Measurements from ENCODE around the gene ZNF710.
"Not testable (repeated sequence)": the region's sequence is repeated elsewhere in the genome, so short reads cannot be mapped to it uniquely, and the experiment has no call there.

The ZNF710 gene

GRCh38 chr15:90108038-90108437, 106.9 kb downstream of the ZNF710 start:
- not testable (repeated sequence) for DNase-seq

DNA sequence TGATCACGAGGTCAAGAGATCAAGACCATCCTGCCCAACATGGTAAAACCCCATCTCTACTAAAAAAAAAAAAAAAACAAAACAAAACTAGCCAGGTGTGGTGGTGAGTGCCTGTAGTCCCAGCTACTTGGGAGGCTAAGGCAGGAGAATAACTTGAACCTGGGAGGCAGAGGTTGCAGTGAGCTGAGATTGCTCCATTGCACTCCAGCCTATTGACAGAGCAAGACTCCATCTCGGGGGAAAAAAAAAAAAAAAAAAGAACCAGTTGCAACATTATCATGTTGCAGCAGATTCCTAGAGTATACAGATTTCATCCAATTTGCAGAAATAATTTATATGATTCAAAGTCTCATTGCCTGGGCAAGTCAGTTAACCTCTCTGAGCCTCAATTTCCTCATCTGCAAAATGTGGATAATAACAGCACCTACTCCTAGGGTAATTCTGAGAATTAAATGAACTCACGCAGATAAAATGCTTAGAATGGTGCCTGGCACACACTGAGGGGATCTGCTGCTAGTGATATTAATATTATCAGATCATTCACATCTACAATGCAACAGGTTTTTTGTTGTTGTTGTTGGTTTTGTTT, 108.1 kb downstream of the ZNF710 start:
- not testable (repeated sequence) for DNase-seq

DNA sequence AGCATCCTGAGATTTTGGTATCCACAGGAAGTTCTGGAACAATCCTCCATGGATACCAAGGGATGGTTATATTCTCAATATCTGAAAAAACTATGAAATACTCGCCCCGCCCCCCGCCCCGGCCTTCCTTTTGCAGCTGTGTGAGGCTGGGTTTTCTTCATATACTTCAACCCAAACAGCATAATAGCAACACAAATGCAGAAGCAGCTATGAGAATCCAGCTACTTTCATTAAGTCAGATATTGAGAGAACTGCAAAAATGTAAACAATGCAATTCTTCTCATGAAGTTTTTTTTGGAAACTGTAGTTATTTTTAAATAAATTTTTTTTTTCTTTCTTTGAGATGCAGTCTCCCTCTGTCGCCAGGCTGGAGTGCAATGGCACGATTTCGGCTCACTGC, 112.0 kb downstream of the ZNF710 start:
- no peak for DNase-seq

DNA sequence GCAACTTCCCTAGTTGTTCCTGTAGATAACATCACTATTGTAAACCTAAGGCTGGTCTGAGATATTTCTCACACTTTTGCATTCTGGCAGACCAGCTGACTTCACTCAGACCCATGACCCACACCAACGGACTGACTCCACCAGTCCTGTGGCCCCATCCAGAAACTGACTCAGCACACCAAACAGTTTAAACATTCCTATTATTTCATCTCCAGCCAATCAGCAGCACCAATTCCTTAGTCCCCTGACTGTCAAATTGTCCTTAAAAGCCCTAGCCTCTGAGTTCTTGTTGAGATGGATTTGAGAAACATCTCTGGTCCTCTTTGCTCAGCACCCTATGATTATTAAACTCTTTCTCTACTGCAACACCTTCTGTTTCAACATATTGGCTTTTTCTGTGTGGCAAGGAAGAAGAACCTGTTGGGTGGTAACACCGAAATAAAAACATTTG, 113.4 kb downstream of the ZNF710 start:
- no peak for DNase-seq

DNA sequence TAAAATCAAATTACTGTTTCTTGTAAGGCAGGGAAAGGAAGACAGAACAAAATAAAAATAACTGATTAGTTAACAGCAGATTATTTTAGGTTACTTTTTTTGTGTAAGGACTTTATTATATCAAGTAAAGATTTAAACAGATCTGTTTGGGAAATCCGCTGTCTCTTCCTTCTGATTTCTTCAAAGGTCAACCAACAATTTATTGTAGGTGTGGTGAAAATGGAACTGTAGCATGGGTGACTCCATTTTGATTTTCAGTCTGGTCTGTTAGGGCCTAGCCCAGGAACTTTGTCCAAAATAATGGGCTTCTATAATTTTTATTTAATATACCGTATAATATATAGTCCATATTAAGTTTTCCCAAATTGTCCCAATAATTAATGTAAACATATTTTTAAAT, 114.7 kb downstream of the ZNF710 start:
- no peak for DNase-seq

- DNase-seq, result no peak
Observed at GRCh38 chr15:90119367-90119766, 118.2 kb downstream of the ZNF710 start.

DNA sequence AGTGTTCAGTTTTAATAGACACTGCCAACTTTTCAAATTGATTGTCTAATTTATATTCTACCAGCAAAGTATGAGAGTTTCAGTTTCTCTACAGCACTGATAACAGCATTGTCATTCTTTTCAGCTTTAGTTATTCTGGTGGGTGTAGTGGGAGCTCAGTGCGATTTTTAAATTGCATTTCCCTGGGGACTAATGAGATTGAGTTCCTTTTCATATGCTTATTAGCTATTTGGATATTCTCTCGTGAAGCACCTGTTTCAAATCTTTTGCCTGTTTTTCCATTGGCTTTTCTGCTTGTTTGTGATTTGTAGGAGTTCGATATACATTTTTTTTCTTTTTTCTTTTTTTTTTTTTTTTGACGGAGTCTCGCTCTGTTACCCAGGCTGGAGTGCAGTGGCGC, 120.0 kb downstream of the ZNF710 start:
- no peak for DNase-seq

- DNase-seq, result no peak
Observed at GRCh38 chr15:90124507-90124906, 123.4 kb downstream of the ZNF710 start.

DNA sequence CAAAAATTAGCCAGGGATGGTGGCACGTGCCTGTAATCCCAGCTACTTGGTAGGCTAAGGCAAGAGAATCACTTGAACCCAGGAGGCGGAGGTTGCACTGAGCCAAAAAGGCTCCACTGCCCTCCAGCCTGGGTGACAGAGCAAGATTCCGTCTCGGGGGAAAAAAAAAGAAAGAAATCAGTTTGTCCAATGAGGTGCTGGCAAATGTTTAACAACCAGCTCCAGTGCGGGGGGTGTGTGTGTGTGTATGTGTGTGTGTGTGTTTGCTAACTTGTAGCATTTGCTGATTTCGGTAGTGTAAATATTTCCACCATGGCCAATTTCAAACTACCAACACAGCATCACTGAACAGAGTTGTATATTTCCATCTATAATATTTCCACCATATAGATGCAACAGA, 124.9 kb downstream of the ZNF710 start:
- DNase-seq, result no peak

DNA sequence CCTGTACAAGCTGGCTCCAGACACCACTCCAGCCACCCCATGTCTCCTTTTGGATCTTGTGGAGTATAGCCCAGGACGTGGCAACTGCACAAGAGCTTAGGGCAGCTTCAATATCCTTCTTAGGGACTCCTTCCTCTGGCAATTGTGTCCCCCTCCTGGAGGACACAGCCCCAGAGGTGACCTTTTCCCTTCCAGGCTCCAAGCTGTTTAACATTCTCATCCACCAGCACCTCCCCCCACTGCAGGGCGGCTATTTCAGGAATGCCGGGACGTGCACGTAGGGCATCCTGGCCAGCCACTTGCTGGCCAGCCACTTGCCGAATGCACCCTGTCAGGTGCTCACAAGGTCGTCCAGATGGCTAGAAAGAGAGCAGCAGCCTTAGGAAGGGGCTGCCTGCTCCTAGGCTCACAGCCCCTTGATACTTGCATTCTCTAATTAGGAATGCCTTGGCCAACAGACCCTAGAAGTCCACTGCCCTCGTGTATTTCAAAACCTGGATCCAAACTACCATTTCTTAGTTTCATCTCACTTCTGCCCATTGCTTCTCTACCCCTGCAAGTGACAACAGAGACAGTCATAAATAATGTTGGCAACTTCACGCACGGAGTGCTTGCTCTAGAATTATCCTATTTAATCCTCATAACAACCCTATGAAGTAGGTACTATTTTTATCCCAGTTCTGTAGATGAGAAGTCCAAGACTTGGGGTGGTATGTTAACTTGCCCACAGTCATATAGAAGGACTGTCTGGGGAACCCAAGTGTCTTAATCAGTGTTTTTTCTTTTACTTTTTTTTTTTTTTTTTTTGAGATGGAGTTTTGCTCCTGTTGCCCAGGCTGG, 125.7 kb downstream of the ZNF710 start:
- DNase-seq, result no peak

DNA sequence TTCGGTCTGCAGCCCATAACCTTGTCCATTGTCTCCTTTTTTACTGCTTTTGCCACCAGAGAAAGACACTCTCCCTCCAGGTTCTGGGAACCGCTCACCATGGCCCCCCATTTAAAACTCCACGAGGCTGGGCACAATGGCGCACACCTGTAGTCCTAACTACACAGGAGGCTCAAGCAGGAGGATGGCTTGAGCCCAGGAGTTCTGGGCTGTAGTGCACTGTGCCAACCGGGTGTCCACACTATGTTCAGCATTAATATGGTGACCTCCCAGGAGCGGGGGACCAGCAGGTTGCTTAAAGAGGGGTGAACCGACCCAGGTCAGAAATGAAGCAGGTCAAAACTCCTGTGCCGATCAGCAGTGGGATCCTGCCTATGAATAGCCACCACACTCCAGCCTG, 129.2 kb downstream of the ZNF710 start:
- no peak for DNase-seq
